HT1080 (cell line): ENCODE results near the gene GNG13. TPM values are rescaled to one million over a fixed set of nuclear protein-coding genes. Genes with fewer than 3 reads are reported as not detected.
"Not testable (repeated sequence)": the region's sequence is repeated elsewhere in the genome, so short reads cannot be mapped to it uniquely, and the experiment has no call there.

Experiments
- DNase-seq: peaks from one replicate; pipeline ENCODE4 v3.0.0-alpha.2; 2015; ENCODE audit warnings: low read depth
- total RNA-seq: library from RNA; depleted of rRNA; stranded (reverse); fragments of >200 nt; shearing (Covaris generic); gene quantifications from 2 replicates; pipeline ENCODE4 v1.2.3, GENCODE V29; 2014

The GNG13 gene
- total RNA-seq, 1 experiment from 2014 or later = not detected

- DNase-seq = no peak
These were observed 32.3 kb upstream of the GNG13 start for GRCh38 chr16:832652-833336.

- no peak for DNase-seq
These were observed 31.3 kb upstream of the GNG13 start for GRCh38 chr16:831571-832413.

GRCh38 chr16:830871-831570 lies 30.5 kb upstream of the GNG13 start:
- DNase-seq = no peak

GRCh38 chr16:830107-830870 lies 29.8 kb upstream of the GNG13 start:
- no peak for DNase-seq

GRCh38 chr16:828891-829290 lies 28.4 kb upstream of the GNG13 start:
- DNase-seq = no peak

GRCh38 chr16:827513-827912 lies 27.0 kb upstream of the GNG13 start:
- no peak for DNase-seq

- DNase-seq = no peak
These were observed 25.0 kb upstream of the GNG13 start for GRCh38 chr16:825341-826061.

- no peak for DNase-seq
These were observed 24.1 kb upstream of the GNG13 start for GRCh38 chr16:824601-825000.

- DNase-seq = no peak
These were observed 23.7 kb upstream of the GNG13 start for GRCh38 chr16:824194-824593.

GRCh38 chr16:822909-823297 lies 22.4 kb upstream of the GNG13 start:
- no peak for DNase-seq

- DNase-seq = no peak
These were observed 21.8 kb upstream of the GNG13 start for GRCh38 chr16:822174-822908.

GRCh38 chr16:821751-822150 lies 21.2 kb upstream of the GNG13 start:
- no peak for DNase-seq

- DNase-seq = no peak
These were observed 20.2 kb upstream of the GNG13 start for GRCh38 chr16:820748-821147.

- DNase-seq = not testable (repeated sequence)
These were observed 19.5 kb upstream of the GNG13 start for GRCh38 chr16:820044-820408.

GRCh38 chr16:819336-820043 lies 19.0 kb upstream of the GNG13 start:
- DNase-seq = no peak

- no peak for DNase-seq
These were observed 18.1 kb upstream of the GNG13 start for GRCh38 chr16:818592-818991.

GRCh38 chr16:818132-818531 lies 17.6 kb upstream of the GNG13 start:
- no peak for DNase-seq

GRCh38 chr16:817001-817906 lies 16.7 kb upstream of the GNG13 start:
- DNase-seq = no peak
